ENCODE data around the gene CSRP1. TPM values are rescaled to one million over a fixed set of nuclear protein-coding genes. Genes with fewer than 3 reads are reported as not detected.
A peak's percentile ranks its signal among the peaks of the same experiment; 100 is the strongest.

CSRP1 gene
- total RNA-seq, 4 donors from 2014 or later, result 913 to 2,516 (median 1,349) TPM

GRCh38 chr1:201540846-201541735, 34.2 kb upstream of the CSRP1 start:
- H3K4me3 ChIP-seq, result no peak overlapping the region

GRCh38 chr1:201539561-201540431, 32.9 kb upstream of the CSRP1 start:
- Histone ChIP-seq H3K36me3 (no peaks in the 10 kb centered on the region), H3K4me3 (peak overlapping the region; percentile 38 to 55), H3K9me3 (no peaks in the 10 kb centered on the region), H3K4me1 (no peaks in the 10 kb centered on the region), H3K27ac (peak overlapping the region; percentile 71 to 84), H3K27me3 (no peaks in the 10 kb centered on the region)
- TF ChIP-seq POLR2A (IDR thresholded peaks at IDR 0.05) (no peak), CTCF (IDR thresholded peaks at IDR 0.05) (no peak)
- intact Hi-C loops (cut with DNase I; ENCODE audit: low total_unique reads), result no loop called here
- DNase-seq, result peak; percentile 60 to 61

More at GRCh38 chr1:201540846-201541735, 34.2 kb upstream of the CSRP1 start:
- peak overlapping the region; percentile 71 to 84 for H3K27ac ChIP-seq
- no peak for TF ChIP-seq POLR2A (IDR thresholded peaks at IDR 0.05)
- no peak for TF ChIP-seq CTCF (IDR thresholded peaks at IDR 0.05)
- no peaks in the 10 kb centered on the region for H3K27me3 ChIP-seq
- intact Hi-C loops (cut with DNase I; ENCODE audit: low total_unique reads), result no loop called here
- no peaks in the 10 kb centered on the region for H3K36me3 ChIP-seq
- H3K9me3 ChIP-seq, result no peaks in the 10 kb centered on the region
- H3K4me1 ChIP-seq, result no peaks in the 10 kb centered on the region
- no peak for DNase-seq

GRCh38 chr1:201538612-201539551, 32.0 kb upstream of the CSRP1 start, which contains the start of gene NAV1:
NAV1 (plus strand) TSS chr1:201539127; CDS start chr1:201622885, 83,758 bp downstream.
- TF ChIP-seq CTCF (IDR thresholded peaks at IDR 0.05), result peak in 2 of 4 experiments; percentile 0 to 3
- peak; percentile 36 to 72 for TF ChIP-seq POLR2A (IDR thresholded peaks at IDR 0.05)
- intact Hi-C loops (cut with DNase I; ENCODE audit: low total_unique reads), result no loop called here
- Histone ChIP-seq H3K27me3 (no peaks in the 10 kb centered on the region), H3K4me1 (no peaks in the 10 kb centered on the region), H3K4me3 (peak within 1 kb of the TSS; percentile 38 to 55), H3K9me3 (no peaks in the 10 kb centered on the region), H3K36me3 (no peaks in the 10 kb centered on the region), H3K27ac (peak within 1 kb of the TSS; percentile 71 to 84)
- DNase-seq, result peak; percentile 77 to 83

GRCh38 chr1:201537891-201538611, 31.1 kb upstream of the CSRP1 start:
- Histone ChIP-seq H3K36me3 (no peaks in the 10 kb centered on the region), H3K27me3 (no peaks in the 10 kb centered on the region), H3K27ac (peak overlapping the region; percentile 71 to 84), H3K9me3 (no peaks in the 10 kb centered on the region), H3K4me3 (peak overlapping the region; percentile 38 to 55), H3K4me1 (no peaks in the 10 kb centered on the region)
- TF ChIP-seq CTCF (IDR thresholded peaks at IDR 0.05), result no peak
- TF ChIP-seq POLR2A (IDR thresholded peaks at IDR 0.05), result no peak
- intact Hi-C loops (cut with DNase I; ENCODE audit: low total_unique reads), result no loop called here
- DNase-seq, result no peak
